Neural cell (in vitro differentiated cells): ENCODE data around the gene CPM. TPM values are rescaled to one million over a fixed set of nuclear protein-coding genes. Genes with fewer than 3 reads are reported as not detected.

Experiments
- polyA plus RNA-seq: library from polyadenylated mRNA; depleted of rRNA; stranded (reverse); fragments of >200 nt; gene quantifications from 2 replicates; pipeline ENCODE4 v1.2.3, GENCODE V29; 2014
- small RNA-seq, 3 experiments: library from RNA; depleted of rRNA; stranded (forward); fragments of <200 nt; gene quantifications; one replicate each; pipeline ENCODE3, GENCODE V24; 2012

The CPM gene
- polyA plus RNA-seq, 1 donor from 2014 or later: not detected

Small RNAs within 50 kb of the gene (small RNA-seq; reads per million reads assigned to genes)
- gene AC025423.5: 0 reads per million in 3 experiments
- 0 to 4.2 (median 0.48) reads per million in 3 experiments for gene RNU7-4P

Other genes with a start within 250 kb of the CPM start
- gene NUP107, start 246.2 kb downstream of the CPM start, polyA plus RNA-seq: 48.4 and 64.1 TPM in 2 replicates
- 6.2 and 10.5 TPM in 2 replicates for gene SLC35E3, start 187.0 kb downstream of the CPM start, polyA plus RNA-seq
- 26.8 and 37.5 TPM in 2 replicates for gene MDM2, start 125.0 kb downstream of the CPM start, polyA plus RNA-seq